Keratinocyte (primary cell): ENCODE measurements around the gene EIF3I. TPM values are rescaled to one million over a fixed set of nuclear protein-coding genes. Genes with fewer than 3 reads are reported as not detected.

ENCODE experiments used
- DNase-seq: peaks from one replicate; pipeline ENCODE4 v3.0.0-alpha.2; 2011; ENCODE audit warnings: low read depth, missing footprints, low spot score
- FAIRE-seq: peaks from 2 replicates; lab custom pipeline; 2011; peaks lifted over from hg19 to GRCh38; lab: Jason Lieb, UNC
- H2AFZ ChIP-seq: 2 replicates; pipeline ENCODE4 v1.6.0; 2012; ENCODE audit warnings: low read length, control low read depth, inconsistent platforms; ENCODE audit not compliant: control insufficient read depth
- H3K27ac ChIP-seq: 2 replicates; pipeline ENCODE4 v1.5.1; 2011; ENCODE audit warnings: low read length; ENCODE audit not compliant: control insufficient read depth, insufficient read depth
- H3K27me3 ChIP-seq: 3 replicates; pipeline ENCODE4 v1.6.0; 2011; ENCODE audit warnings: low read length; ENCODE audit not compliant: control insufficient read depth, insufficient read depth; ENCODE audit errors: extremely low read depth
- H3K36me3 ChIP-seq, 2 experiments: 2 replicates in 1 of 2; 3 replicates in 1 of 2; pipeline ENCODE4 v1.5.1; 2011; ENCODE audit warnings: low read length in 2 of 2, mild to moderate bottlenecking in 1 of 2; ENCODE audit not compliant: control insufficient read depth in 2 of 2, insufficient read depth in 2 of 2; ENCODE audit errors: extremely low read depth in 1 of 2
- H3K4me1 ChIP-seq: 3 replicates; pipeline ENCODE4 v1.5.1; 2011; ENCODE audit warnings: low read length; ENCODE audit not compliant: control insufficient read depth, insufficient read depth; ENCODE audit errors: extremely low read depth
- H3K4me2 ChIP-seq: 3 replicates; pipeline ENCODE4 v1.6.0; 2011; ENCODE audit warnings: low read depth, low read length; ENCODE audit not compliant: control insufficient read depth, insufficient read depth; ENCODE audit errors: extremely low read depth
- H3K4me3 ChIP-seq, 3 experiments: fragments of 200-600 bp in 1 of 3; sonication (generic) in 1 of 3; 2 replicates in 2 of 3; 3 replicates in 1 of 3; pipeline ENCODE4 v1.5.1; 2011 to 2016; ENCODE audit warnings: low read length in 3 of 3, mild to moderate bottlenecking in 3 of 3, control low read depth in 2 of 3, inconsistent platforms in 1 of 3, low read depth in 1 of 3, mixed read lengths in 1 of 3, mixed run types in 1 of 3, moderate library complexity in 1 of 3; ENCODE audit not compliant: control insufficient read depth in 2 of 3, insufficient read depth in 2 of 3; ENCODE audit errors: extremely low read depth in 1 of 3
- H3K79me2 ChIP-seq: 2 replicates; pipeline ENCODE4 v1.6.0; 2012; ENCODE audit warnings: low read length; ENCODE audit not compliant: control insufficient read depth, insufficient read depth
- H3K9ac ChIP-seq: 3 replicates; pipeline ENCODE4 v1.6.0; 2011; ENCODE audit warnings: low read length; ENCODE audit not compliant: control insufficient read depth, insufficient read depth; ENCODE audit errors: extremely low read depth
- H3K9me1 ChIP-seq: 3 replicates; pipeline ENCODE4 v1.6.0; 2011; ENCODE audit warnings: low read length; ENCODE audit not compliant: control insufficient read depth, insufficient read depth; ENCODE audit errors: extremely low read depth
- H3K9me3 ChIP-seq: 2 replicates; pipeline ENCODE4 v1.5.1; 2012; ENCODE audit warnings: low read depth, low read length; ENCODE audit not compliant: control insufficient read depth
- H4K20me1 ChIP-seq: 3 replicates; pipeline ENCODE4 v1.6.0; 2011; ENCODE audit warnings: low read length; ENCODE audit not compliant: control insufficient read depth, insufficient read depth; ENCODE audit errors: extremely low read depth
- CTCF ChIP-seq, 3 experiments: IDR thresholded peaks in 1 of 3; conservative IDR thresholded peaks in 1 of 3; optimal IDR thresholded peaks in 1 of 3; 2 replicates in 2 of 3; 3 replicates in 1 of 3; pipeline versions ENCODE3 to v1.5.1; 2011; ENCODE audit warnings: low read length in 3 of 3, mild to moderate bottlenecking in 3 of 3, moderate library complexity in 2 of 3, control low read depth in 1 of 3, inconsistent platforms in 1 of 3; ENCODE audit not compliant: insufficient read depth in 2 of 3; ENCODE audit errors: extremely low read depth in 1 of 3
- EZH2 ChIP-seq: IDR thresholded peaks from one replicate; pipeline ENCODE4 v1.6.1; 2012; ENCODE audit warnings: inconsistent platforms, mild to moderate bottlenecking, low read length, moderate library complexity
- dilution Hi-C: fragments of 300-500 bp; cut with MboI; formaldehyde crosslinking; loops from one replicate; pipeline ENCODE4 v1.7.0; 2020; ENCODE audit warnings: low sequenced_read_pairs; ENCODE audit not compliant: extremely low pct_ligation_motif_present
- polyA plus RNA-seq, 5 experiments: library from polyadenylated mRNA; depleted of rRNA in 3 of 5; stranded (reverse) in 3 of 5; stranded (forward) in 1 of 5; unstranded in 1 of 5; fragments of >200 nt; gene quantifications; 1 replicate in 1 of 5; 2 replicates in 3 of 5; 3 replicates in 1 of 5; pipeline versions ENCODE4 v1.2.1 to v1.2.3, GENCODE V29; 2011 to 2012; ENCODE audit warnings: missing spikeins in 2 of 5, low read depth in 1 of 5, low replicate concordance in 1 of 5

EIF3I gene
- polyA plus RNA-seq, 1 donor (not counting 4 experiments of a cell fraction or from before 2014, with no cell fraction given): 388 TPM

- no peaks in the 10 kb centered on the region for H3K9me3 ChIP-seq
These were observed 34.4 kb upstream of the EIF3I start for GRCh38 chr1:32187850-32188249.

DNA sequence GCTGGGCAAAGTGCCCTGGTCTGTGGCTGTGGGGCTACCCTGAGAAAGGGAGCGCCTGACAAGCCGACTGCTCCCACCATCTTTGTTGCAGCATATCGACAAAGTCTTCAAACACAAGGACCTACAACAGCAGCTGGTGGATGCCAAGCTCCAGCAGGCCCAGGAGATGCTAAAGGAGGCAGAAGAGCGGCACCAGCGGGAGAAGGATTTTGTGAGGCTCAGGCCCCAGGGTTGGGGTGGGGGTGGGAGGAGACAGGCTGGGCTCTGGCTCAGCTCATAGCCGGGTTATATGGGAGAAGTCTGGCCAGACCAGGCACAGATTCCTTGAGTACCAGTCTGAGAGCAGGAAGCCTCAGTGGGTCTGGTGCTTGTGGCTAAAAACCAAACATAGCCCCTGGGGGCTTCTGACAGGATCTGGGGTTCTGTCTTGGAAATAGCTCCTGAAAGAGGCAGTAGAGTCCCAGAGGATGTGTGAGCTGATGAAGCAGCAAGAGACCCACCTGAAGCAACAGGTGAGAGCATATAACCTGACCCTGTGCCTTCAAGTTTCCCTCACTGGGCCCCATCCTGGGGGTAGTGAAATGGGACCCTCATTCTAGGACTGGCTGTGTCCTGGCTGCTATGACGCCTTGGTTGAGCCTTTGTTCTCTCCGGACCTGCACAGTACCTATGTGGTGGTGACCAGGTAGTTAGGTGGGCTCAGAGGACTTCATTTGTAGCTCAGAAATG lies 29.8 kb upstream of the EIF3I start:
- FAIRE-seq: no peak
- H3K27ac ChIP-seq: no peak overlapping the region
- H3K9ac ChIP-seq: no peak overlapping the region
- peaks cover 53 to 77% of the 10 kb centered on the region in 2 experiments for H3K36me3 ChIP-seq
- no peaks in the 10 kb centered on the region for H3K9me3 ChIP-seq
- no peak for TF ChIP-seq EZH2
- no peak for TF ChIP-seq CTCF (optimal IDR thresholded peaks at IDR 0.05 in 1 of 3, IDR thresholded peaks at IDR 0.05 in 1 of 3, conservative IDR thresholded peaks at IDR 0.05 in 1 of 3; ENCODE audit: extremely low read depth in 1 of 3, insufficient read depth in 2 of 3, low read length in 3 of 3)
- H4K20me1 ChIP-seq: no peaks in the 10 kb centered on the region
- no peaks in the 10 kb centered on the region for H3K4me1 ChIP-seq
- dilution Hi-C loops: no loop called here
- no peak overlapping the region for H2AFZ ChIP-seq
- peaks cover 7% of the 10 kb centered on the region for H3K79me2 ChIP-seq
- H3K27me3 ChIP-seq: no peaks in the 10 kb centered on the region
- H3K9me1 ChIP-seq: no peaks in the 10 kb centered on the region
- no peak for DNase-seq
- H3K4me2 ChIP-seq: no peak overlapping the region
- H3K4me3 ChIP-seq: no peak overlapping the region

More at GRCh38 chr1:32187850-32188249, 34.4 kb upstream of the EIF3I start:
- H3K4me3 ChIP-seq: no peak overlapping the region
- no peak overlapping the region for H3K4me2 ChIP-seq
- peaks cover 4% of the 10 kb centered on the region for H4K20me1 ChIP-seq
- H3K9me1 ChIP-seq: peaks cover 4% of the 10 kb centered on the region
- H2AFZ ChIP-seq: no peak overlapping the region
- TF ChIP-seq EZH2 (no peak), CTCF (optimal IDR thresholded peaks at IDR 0.05 in 1 of 3, IDR thresholded peaks at IDR 0.05 in 1 of 3, conservative IDR thresholded peaks at IDR 0.05 in 1 of 3; ENCODE audit: extremely low read depth in 1 of 3, insufficient read depth in 2 of 3, low read length in 3 of 3) (no peak)
- H3K27me3 ChIP-seq: no peaks in the 10 kb centered on the region
- no peak overlapping the region for H3K9ac ChIP-seq
- dilution Hi-C loops: no loop called here
- H3K79me2 ChIP-seq: peaks cover 38% of the 10 kb centered on the region
- DNase-seq: no peak
- H3K4me1 ChIP-seq: no peaks in the 10 kb centered on the region
- FAIRE-seq: no peak
- H3K36me3 ChIP-seq: peaks cover 39 to 73% of the 10 kb centered on the region in 2 experiments
- no peak overlapping the region for H3K27ac ChIP-seq
